Mucosa of descending colon (tissue), 3 donors: ENCODE measurements around the gene PRR13. TPM values are rescaled to one million over a fixed set of nuclear protein-coding genes. Genes with fewer than 3 reads are reported as not detected.

Source experiments
- ATAC-seq: fragments of 200-7000 bp; cut with Tn5 transposase; one replicate; pipeline ENCODE4 v1.9.1; 2020; ENCODE audit warnings: mild to moderate bottlenecking, moderate library complexity
- DNase-seq, 3 donors: peaks; one replicate each; pipeline ENCODE4 v3.0.0-alpha.2; 2020
- H3K36me3 ChIP-seq: fragments of 200-600 bp; one replicate; pipeline ENCODE4 v1.8.0; 2021; ENCODE audit warnings: low read depth, mild to moderate bottlenecking
- H3K4me1 ChIP-seq: fragments of 200-600 bp; one replicate; pipeline ENCODE4 v1.8.0; 2021; ENCODE audit warnings: low read depth, mild to moderate bottlenecking
- H3K4me3 ChIP-seq: fragments of 200-600 bp; one replicate; pipeline ENCODE4 v1.8.0; 2021; ENCODE audit warnings: mild to moderate bottlenecking
- H3K9me3 ChIP-seq: fragments of 200-600 bp; one replicate; pipeline ENCODE4 v1.8.0; 2021; ENCODE audit warnings: mild to moderate bottlenecking
- intact Hi-C, 2 donors: fragments of 100-400 bp; cut with DNase I in 1 of 2; cut with micrococcal nuclease in 1 of 2; formaldehyde crosslinking; loops; one replicate each; pipeline versions ENCODE4 v1.11.0 to v1.11.1; 2022; cut with DNase I, micrococcal nuclease
- total RNA-seq, 3 donors: library from RNA; stranded (reverse); fragmentation: NEBNext Ultra II Directional in 2 of 3; extraction: Animal tissue kit (Norgen Biotek cat#: 25700) in 2 of 3; gene quantifications; one replicate each; pipeline versions ENCODE4 v1.2.1 to v1.2.4, GENCODE V29; 2021 to 2023
- TF ChIP-seq, protein P1 (sequence below): fragments of 200-600 bp; IDR thresholded peaks from one replicate; pipeline ENCODE4 v1.8.0; 2022; ENCODE audit warnings: antibody characterized with exemption, mild to moderate bottlenecking
- donor health status: DM: no; HTN: no; CAD: no; lungs with moderate emphysema.
- donor health status: DM: no; HTN: no; CAD: no.
- donor health status: DM: no; HTN: yes; CAD: no.

The PRR13 gene
- total RNA-seq, 3 donors from 2014 or later, result 283 to 581 (median 528) TPM

DNA sequence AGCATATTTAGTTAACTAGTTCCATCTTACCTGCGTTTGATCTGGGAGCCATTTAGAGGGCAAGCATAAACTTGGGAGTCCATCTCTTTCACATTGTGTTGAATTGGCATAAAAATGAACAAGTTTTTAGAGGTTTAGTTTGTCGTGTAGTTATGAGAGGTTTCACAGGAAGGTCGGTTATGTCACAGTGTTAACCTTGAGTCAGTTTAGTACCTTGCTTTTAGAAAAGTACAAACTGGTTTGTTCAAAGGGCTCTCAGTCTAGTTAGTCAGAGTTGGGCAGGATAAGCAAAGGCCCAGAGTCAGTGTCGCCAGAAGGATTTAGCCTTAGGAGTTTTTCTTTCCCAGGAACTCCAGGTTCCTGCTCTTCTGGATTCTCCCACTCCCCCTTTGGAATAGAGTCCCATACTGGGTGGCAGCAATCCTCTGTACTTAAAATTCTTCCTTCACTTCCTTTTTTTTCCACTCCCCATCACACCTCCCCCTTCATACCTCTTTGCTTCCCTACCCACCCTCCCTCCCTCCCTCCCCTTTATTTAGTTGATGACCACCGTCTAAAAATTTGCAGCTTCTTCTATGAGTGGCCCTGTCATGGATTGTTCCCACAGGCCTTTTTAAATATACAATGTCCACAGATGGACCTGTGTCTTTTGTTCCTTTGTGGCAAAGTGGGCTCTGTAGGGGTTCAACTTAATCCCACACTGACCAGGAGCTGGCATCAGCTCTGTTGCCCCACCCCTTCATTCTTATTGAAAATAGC, 22.4 kb downstream of the PRR13 start:
- DNase-seq (no peak), ATAC-seq (no peak)
- H3K4me1 ChIP-seq, result no peaks in the 10 kb centered on the region
- H3K4me3 ChIP-seq, result no peak overlapping the region
- no peaks in the 10 kb centered on the region for H3K9me3 ChIP-seq
- H3K36me3 ChIP-seq, result peaks cover 51% of the 10 kb centered on the region
- TF ChIP-seq, protein P1, sequence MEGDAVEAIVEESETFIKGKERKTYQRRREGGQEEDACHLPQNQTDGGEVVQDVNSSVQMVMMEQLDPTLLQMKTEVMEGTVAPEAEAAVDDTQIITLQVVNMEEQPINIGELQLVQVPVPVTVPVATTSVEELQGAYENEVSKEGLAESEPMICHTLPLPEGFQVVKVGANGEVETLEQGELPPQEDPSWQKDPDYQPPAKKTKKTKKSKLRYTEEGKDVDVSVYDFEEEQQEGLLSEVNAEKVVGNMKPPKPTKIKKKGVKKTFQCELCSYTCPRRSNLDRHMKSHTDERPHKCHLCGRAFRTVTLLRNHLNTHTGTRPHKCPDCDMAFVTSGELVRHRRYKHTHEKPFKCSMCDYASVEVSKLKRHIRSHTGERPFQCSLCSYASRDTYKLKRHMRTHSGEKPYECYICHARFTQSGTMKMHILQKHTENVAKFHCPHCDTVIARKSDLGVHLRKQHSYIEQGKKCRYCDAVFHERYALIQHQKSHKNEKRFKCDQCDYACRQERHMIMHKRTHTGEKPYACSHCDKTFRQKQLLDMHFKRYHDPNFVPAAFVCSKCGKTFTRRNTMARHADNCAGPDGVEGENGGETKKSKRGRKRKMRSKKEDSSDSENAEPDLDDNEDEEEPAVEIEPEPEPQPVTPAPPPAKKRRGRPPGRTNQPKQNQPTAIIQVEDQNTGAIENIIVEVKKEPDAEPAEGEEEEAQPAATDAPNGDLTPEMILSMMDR, result no peak
- intact Hi-C loops, result no loop called here

DNA sequence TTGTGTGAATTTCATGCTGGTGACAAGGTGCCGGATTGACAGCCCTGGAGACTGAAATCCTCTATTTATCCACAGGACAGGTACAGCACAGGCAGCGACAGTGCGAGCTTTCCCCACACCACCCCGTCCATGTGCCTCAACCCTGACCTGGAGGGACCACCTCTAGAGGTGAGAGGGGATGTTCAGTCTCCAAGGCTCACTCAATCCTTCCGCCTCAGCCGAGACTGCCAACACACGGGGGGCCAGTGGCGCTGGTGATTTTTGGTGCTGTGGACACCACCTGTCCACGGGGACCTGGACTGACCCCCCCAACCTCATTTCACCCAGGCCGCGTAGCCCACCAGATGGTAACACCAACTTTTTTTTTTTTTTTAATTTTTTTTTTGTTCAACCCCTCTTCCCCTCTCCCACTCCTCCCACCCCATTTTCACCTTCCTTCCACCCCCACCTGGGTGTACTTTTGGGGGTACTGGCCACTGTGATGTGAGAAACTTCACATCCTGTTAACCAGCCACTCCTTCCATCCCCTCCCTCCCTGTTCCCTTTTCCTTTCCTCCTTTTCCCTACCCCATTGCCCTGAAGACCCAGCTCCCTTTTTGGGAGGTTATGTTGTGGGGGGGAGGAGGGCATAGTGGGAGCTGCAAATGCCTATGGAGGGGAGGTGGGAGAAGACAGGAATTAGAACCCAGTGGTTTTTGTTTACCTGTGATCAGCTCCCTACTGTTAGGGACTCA, 23.3 kb downstream of the PRR13 start:
- DNase-seq (no peak), ATAC-seq (no peak)
- H3K4me3 ChIP-seq, result no peak overlapping the region
- intact Hi-C loops, result no loop called here
- peaks cover 51% of the 10 kb centered on the region for H3K36me3 ChIP-seq
- TF ChIP-seq, protein P1, result no peak
- no peaks in the 10 kb centered on the region for H3K4me1 ChIP-seq
- H3K9me3 ChIP-seq, result no peaks in the 10 kb centered on the region

DNA sequence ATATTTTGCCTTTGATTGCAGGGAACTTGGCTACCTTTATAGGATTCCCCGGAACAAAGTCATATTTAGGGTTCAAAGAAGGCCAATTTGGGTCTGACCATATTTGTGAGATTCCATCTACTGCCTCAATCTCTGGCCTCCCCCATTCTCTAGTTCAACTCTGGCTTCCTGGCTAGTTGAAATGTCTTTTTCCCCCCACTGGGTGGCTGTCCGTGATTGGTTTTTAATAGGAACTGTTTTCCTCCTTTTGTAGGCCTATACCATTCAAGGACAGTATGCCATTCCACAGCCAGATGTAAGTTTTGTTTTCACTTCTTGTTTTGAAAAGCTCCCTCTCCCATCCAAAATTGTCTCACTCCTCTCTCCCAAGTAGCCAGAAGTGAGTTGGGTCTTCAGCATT, 24.1 kb downstream of the PRR13 start:
- DNase-seq, result no peak
- Histone ChIP-seq H3K9me3 (no peaks in the 10 kb centered on the region), H3K4me3 (no peak overlapping the region), H3K36me3 (peaks cover 50% of the 10 kb centered on the region), H3K4me1 (no peaks in the 10 kb centered on the region)
- intact Hi-C loops, result no loop called here
- no peak for ATAC-seq
- TF ChIP-seq, protein P1, result no peak

DNA sequence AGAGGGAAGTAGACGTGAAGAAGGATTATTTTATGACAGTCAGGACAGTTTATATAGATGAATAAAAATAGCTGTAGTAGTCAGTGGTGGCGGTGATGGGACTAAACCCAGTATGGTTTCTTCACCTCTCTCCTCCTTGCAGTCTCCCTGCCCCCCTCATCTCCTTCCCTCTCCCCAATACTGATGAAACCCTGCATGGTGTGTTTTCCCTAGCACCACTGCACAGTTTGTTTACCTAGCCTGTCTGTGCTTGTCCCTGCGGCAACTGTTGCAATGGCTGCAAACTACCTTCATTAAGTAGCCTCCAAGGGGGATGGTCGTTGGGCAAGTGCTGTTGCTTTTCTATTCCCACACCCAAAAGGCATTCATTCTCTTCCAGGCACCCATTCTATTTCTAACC, 25.1 kb downstream of the PRR13 start:
- DNase-seq (no peak), ATAC-seq (no peak)
- H3K36me3 ChIP-seq, result peaks cover 46% of the 10 kb centered on the region
- H3K4me1 ChIP-seq, result no peaks in the 10 kb centered on the region
- intact Hi-C loops, result no loop called here
- no peaks in the 10 kb centered on the region for H3K9me3 ChIP-seq
- no peak overlapping the region for H3K4me3 ChIP-seq
- TF ChIP-seq, protein P1, result no peak

DNA sequence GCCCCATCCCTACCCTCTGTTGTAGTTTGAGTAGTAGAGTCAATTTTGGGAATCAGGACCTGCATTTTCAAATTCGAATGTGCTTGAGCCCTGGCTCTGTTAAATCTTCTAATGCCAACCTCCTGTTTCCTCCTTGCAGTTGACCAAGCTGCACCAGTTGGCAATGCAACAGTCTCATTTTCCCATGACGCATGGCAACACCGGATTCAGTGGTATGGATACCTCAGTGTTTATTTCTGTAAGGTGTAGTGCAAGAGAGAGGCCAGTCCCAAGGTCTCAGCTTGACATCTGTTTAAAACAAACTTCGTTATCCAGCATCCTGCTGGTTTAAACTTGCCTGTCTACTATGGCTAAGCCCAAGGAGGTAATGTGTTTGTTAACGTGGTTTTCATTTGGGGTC, 25.5 kb downstream of the PRR13 start:
- Histone ChIP-seq H3K4me1 (peaks cover under 1% of the 10 kb centered on the region), H3K4me3 (no peak overlapping the region), H3K9me3 (no peaks in the 10 kb centered on the region), H3K36me3 (peaks cover 42% of the 10 kb centered on the region)
- TF ChIP-seq, protein P1, result no peak
- no peak for DNase-seq
- ATAC-seq, result no peak
- intact Hi-C loops, result no loop called here
